GM21619 (cell line): ENCODE data around the gene CARMIL3.

Experiments
- ATAC-seq: cut with Tn5 transposase; IDR thresholded peaks from one replicate; pipeline ENCODE4 v1.9.1; 2021; ENCODE audit not compliant: unreplicated experiment

CARMIL3 gene

DNA sequence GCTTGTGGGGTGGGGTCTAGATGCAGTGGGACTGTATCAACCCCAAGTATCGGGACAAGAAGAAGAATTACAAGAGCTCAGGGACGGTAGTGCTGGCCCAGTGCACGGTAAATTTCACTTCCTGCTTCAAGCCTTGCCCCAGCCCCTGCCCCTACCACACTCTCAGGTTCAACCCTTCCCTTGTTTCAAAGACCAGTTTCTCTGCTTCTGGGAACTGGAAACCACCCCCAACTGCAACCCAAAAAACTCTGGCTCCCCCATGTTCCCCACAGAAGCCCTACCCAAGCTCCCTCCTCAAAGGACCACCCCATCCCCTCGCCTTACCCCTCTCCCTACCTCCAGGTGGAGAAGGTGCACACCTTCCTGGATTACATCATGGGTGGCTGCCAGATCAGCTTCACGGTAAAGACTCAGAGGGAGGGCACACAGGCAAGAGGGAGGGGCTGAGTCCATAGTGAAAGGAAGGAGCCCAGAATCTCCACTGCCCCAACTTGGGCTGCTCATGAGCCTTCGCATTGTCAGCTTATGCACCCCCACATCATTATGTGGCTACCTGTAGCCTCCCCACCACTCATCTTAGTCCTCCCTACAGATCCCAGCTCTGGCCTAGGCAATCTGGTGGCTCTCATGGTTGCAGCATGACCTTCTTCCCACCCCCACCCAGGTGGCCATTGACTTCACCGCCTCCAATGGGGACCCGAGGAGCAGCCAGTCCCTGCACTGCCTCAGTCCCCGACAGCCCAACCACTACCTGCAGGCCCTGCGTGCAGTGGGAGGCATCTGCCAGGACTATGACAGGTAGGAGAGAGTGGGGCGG lies 23.9 kb downstream of the CARMIL3 start:
- peak; percentile 58 for ATAC-seq

DNA sequence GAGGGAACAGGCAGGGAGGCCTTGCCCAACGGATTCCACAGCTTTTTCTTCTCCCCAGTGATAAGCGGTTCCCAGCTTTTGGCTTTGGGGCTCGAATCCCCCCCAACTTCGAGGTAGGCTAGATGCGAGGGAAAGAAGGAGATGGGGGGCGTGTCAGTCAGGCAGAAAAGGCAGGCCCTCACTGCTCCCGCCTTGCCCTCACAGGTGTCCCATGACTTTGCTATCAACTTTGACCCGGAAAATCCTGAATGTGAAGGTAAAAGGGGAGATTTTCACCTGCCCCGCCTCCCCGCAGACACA lies 24.4 kb downstream of the CARMIL3 start:
- ATAC-seq, result no peak

DNA sequence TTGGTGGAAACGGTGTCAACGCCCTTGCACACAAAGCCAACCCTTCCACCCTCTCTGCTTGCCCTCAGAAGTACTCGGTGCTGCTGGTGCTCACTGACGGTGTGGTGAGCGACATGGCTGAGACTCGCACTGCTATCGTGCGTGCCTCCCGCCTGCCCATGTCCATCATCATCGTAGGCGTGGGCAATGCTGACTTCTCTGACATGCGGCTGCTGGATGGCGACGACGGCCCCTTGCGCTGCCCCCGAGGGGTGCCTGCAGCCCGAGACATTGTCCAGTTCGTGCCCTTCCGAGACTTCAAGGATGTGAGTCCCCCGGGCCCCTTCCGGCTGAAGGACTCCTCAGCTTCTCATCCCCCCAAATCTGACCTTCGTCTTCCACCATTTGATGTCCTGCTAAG lies 25.3 kb downstream of the CARMIL3 start:
- ATAC-seq, result no peak

DNA sequence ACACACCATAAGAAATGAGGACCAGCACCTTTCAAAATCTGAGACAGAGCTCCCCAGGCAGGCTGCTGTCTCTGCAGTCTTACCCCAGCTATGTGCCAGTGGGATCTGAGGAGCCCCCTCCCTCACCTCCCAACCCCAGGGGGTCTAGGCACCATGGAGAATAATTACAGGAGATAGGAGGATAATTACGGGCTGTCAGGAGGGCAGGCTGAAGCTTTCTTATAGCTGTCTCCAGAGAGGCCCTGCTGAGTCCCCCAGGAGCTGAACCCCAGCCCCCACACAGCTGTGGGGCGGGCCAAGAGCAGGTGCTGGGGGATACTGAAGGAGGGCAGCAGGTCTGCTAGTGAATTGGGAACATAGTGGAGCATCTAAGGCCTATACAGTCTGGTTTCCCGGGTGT lies 26.3 kb downstream of the CARMIL3 start:
- no peak for ATAC-seq

DNA sequence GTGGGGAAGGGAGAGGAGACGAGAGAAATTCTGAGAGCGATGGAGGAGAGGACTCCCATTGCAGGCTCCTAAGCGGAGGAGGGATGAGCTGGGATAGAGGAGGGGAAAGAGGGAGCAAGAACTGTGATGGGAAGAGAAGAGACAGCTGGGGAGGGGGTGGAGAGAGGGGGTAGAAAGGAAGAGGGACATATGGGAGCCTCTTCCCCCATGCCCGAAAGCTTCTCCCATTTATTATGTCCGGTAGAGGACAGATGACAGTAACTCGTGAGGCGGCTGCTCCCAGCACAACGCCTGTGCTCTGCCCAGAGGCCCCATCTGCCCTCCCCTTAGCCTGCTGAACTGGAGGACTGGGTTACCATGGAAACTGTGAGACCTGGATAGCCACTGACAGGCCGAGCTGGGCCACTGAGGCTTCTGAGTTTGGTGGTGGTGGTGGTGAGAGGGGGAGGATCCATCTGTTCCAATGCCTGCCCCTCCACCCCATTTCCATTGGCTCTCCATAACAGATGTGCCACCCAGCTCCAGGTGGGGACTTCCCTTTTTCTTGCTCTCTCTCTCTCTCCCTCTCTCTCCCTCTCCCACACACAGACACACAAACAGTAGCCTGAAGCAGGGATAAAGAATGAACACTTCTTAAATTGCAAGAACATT lies 27.8 kb downstream of the CARMIL3 start:
- no peak for ATAC-seq

DNA sequence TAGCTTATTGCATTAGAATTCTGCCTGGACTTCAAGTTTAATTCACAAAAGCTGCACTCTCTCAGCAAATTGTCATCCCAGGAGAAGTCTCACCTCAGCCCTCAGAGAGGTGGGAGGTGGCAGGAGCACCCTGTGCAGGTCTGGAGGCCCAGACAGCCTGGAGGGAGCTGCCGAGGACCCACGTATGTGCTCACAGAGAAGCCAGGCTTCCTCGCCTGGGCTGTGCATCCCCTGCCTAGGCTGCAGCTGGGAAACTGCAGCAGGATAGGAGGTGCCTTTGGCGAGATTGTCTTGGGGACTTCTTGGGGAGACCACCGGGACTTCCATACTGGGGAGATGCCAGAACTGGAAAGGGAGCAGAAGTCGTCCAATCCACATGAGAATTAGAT lies 28.3 kb downstream of the CARMIL3 start:
- ATAC-seq, result no peak

DNA sequence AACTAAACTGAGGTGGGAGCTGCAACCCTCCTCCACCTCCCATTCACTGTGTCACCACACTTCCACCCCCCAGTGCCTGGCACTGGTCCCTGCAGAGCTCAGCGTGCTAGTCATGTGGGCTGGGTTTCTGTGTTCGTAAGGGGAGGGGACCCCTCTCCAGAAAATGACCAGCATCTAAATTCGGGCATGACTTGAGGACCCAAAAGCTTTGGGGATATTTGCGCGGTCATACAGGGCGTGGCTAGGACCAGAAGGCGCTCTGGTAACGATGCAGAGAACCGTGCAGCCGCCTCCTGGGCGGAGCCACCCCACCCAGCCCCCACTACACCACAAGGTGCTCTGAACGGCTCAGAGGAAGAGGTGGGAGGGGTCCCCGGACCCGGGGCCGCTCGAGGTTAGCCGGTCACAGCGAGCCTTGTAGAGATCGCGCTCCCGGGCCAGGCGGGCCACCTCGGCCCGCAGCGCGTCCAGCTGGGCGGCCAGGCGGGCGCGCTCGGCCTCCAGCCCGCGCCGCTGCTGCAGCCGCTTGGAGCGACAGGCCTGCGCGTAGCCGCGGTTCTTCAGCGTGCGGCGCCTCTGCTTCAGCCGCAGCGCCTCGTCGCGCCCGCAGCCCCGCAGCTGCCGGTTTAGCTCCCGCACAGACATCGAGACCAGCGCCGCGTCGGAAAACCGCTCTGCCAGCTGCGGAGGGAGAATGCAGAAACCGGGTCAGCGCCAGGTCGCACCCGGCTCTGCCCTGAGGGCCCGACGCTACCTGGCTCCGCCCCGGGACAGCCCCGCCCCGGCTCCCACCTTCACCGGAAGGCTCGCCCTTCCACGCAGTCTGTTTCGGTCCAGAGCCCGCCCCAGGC lies 29.3 kb downstream of the CARMIL3 start:
- ATAC-seq, result peak; percentile 79

DNA sequence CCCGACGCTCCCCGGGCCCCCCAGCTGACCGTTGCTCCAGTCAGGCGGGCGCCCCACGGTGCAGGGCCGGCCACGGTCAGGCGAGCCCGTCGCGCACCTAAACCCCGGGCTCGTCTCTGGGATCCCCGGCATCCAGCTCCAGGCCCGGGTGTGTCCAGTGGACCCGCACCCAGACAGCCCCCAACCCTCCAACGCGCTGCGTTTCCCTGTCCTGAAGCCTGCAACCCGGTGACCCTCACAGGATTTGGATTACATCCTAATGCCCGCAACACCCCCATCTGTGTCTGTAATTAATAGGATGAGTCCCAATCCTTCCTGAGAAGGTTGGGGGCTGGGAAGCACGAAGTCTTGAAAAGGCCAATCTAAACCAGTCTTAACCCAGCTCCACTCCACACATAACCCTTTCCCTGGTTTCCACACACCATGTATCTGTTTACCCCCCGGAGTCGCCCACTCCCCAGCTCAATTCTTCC lies 30.0 kb downstream of the CARMIL3 start:
- ATAC-seq, result no peak

DNA sequence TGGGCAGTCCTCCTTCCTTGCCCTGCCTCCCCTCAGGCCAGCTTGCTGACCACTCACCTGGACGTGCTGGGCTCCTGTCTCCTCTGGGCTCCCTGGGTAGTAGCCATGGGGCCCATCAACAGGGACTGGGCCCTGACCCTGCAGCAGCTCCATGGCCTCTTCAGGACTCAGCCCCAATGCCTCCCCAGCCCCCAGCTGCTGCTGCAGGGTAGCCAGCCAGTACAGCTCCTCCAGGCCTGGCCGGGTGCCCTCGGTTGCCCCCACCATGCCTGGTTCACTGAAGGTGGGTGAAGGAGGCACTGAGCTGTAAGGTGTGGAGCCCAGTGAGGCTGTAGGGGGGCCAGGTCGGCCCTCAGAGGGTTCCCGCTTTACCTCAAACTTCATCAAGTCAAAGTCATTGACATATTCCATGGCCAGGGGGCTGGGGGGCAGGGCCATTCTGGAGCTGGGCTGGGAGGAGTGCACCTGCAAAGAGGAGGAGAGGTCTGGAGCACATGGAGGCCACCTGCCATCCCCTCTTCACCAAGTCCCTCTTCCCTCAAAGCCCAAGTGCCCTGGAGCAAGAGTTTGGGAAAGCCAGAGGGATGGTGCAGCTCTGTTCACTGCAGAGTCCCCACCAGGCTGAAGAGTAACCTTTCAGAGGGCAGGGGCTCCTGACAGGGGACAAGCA lies 30.7 kb downstream of the CARMIL3 start:
- ATAC-seq, result no peak

DNA sequence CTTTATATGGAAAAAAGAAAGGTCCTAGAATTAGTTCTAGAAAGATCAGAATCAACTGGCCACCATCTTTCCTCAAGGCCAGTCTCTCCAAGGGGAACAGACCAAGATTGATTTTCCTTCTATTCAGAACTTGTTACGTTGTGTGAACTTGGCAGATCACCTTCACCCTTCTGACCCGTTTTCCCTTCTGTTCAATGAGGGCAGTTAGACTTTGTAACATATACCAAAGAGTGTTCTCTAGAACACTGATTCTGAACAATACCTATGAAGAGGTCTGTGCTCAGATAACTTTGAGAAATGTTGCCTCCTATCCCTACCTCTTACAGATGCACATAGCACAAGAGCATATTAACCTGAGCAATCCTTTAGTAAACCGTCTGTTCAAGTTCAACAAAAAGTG lies 31.7 kb downstream of the CARMIL3 start:
- no peak for ATAC-seq

DNA sequence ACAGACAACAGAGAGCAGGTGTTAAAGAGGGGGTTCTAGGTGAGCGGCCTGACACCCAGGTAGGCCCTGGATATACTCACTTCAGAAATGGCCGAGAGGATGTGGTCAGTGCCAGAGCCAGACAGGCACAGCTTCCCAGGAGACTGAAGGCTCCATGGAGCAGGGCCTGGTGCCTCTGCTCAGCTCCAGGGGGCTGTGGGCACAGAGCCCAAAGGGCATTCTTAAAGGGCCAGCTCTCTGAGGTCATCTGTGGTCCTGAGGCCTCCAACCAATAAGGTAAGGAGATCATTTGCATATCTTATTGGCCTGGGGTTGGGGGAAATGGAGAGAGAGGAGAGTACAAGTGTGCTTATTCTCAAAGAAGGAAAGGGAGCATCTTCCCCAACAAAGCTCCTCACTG lies 32.6 kb downstream of the CARMIL3 start:
- ATAC-seq, result no peak

DNA sequence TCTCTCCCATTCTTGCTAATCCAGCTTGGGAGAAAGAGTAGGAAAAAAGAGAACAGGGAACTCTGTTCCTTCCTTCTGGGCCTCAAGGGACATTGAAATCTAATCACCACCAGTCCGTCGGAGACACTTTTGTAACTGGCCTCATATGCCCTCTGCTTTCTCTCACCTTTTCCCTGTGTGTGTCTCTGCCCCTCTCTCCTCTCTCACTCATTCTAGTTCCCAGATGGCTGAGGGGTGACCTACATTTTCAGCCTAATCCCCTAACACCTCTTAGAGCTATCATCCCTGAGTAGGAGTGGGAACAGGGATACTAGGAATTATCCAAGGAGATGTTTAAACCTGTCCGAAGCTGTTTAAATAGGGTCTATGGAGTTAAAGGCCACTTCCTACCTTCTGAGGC lies 33.4 kb downstream of the CARMIL3 start:
- ATAC-seq, result no peak

DNA sequence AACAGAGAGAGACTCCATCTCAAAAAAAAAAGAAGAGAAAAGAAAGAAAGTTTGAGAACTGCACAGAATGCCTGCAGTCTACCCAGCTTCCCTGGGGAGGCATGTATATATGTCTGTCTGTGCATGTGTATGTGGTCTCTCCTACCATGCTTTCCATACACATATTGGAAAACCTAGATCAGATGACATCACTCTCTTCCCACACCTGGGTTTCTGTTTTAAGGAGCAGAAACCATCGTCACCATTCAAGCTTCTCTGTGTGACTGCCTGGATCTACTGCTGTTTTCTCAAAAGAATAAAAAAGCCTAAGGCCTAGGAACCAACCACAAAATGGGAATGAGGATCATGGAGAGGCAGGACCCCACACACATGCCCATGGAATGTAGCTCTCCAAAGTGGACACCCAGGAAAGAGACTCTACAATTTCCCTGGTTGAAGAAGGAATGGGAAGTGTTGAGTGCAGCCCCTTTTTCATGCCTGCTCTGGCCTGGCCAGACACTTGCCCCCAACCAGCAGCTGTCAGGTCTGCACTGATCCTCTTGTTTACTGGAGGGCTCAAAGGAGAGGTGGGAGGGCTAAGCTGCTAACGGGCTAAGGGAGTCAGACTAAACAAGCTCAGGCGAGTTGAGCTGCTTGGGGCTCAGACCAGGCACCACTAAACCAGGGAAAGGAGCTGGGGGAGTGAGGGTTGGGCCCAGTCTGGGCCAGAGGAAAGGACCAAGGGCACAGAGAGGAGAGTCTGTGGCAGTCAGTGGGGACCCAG lies 34.6 kb downstream of the CARMIL3 start:
- no peak for ATAC-seq

DNA sequence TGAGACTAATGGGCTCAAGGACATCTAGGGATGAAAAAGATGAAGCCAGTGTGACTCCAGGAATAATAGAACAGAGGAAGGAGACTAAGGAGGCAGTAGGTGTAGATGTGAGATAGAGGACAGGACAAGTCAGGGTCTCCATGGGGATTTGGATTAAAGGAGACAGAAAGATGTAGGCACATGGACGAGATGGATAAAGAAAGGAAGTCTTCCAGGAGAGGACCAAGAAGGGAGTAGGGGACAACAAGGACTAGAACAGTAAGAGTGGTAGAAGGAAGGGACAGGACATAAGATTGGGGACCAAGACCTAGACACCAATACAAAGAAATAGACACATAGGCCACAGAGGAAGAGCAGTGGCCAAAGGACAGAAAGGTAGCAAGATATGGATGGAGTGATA lies 35.2 kb downstream of the CARMIL3 start:
- ATAC-seq, result no peak

DNA sequence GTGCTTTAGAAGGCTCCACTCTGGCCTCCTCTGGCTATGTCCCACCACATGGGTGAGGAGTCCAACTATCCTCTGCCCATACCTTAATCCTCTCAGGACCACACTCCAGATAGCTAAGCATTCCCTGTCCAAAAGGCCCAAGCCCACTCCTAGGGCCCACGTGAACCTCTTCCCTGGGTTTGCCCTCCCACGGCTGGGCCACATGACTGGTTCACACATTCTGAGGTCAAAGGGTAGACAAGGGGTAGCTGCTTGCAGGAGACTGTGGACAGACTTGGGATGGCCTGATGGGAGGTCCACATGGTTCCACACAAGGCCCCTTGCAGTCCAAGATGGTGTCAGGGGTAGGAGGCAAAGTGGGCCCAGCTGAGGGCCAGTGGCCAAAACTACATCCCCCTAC lies 36.3 kb downstream of the CARMIL3 start:
- no peak for ATAC-seq

DNA sequence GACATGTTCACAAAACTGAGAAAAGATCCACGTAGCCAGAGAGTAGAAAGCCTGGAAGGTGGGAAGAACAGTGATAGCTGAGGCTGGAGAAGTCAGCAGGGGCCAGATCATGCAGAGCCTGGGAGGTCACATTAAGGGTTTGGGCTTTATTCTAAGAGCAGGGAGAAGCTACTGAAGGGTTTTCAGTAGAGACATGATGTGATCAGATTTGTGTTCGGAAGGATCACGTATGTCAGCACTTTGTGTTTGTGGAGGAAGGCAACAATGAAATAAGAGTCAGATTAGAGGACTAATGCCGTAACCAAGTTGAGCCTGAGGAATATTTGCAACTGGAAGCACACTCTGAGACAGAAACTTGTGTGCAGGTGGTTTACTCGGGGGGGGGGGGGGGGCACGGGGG lies 38.1 kb downstream of the CARMIL3 start:
- ATAC-seq, result no peak

DNA sequence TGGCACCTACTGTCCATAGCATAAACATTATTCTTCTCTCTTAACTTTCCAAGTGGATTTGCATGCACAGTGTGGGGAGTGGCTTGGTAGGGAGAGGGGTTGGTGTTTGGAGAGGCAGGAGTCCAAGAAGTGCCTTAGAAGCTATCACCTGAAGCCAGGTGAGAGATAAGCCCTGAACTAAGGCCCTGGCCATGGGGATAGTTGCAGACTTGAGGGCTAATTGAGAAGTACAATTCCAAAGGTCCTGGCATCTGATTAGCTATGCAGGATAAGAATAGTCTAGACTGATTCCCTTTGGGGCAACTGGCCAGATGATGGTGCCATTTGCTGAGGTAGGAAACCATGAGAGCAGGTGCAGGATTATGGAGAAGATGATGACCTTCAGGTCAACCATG lies 40.3 kb downstream of the CARMIL3 start:
- ATAC-seq, result no peak

DNA sequence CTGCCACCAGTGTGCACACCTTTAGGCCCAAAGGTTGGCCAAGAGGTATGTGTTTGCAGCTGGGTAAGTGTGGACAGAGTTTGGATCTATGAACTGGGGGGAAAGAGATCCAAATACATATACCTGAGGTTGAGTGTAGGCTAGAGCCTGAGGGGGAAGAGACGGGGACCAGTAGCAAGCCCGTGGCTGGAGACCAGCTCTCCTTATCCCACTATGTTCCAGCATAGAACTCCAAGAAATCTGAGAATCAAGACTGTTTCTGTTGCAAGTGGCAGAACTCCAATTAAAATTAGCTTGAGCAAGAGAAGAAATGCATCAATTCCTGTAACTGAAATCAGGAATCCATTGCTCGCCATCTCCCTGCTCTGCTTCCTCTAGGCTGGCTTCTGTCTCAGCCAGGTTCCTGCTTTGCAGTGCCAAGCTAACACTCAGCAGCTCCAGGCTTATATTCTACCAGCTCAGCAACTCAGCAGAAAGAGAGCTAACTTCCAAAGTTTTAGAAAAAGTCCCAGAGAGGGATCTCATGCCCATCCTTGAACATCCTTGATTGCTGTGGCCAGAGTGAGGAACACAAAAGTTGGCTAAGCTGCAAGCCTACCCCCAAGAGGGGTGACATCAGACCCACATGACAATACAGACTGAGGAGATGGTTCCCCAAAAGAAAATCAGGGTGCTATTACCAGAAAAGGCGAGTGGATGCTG lies 40.8 kb downstream of the CARMIL3 start:
- ATAC-seq, result no peak

DNA sequence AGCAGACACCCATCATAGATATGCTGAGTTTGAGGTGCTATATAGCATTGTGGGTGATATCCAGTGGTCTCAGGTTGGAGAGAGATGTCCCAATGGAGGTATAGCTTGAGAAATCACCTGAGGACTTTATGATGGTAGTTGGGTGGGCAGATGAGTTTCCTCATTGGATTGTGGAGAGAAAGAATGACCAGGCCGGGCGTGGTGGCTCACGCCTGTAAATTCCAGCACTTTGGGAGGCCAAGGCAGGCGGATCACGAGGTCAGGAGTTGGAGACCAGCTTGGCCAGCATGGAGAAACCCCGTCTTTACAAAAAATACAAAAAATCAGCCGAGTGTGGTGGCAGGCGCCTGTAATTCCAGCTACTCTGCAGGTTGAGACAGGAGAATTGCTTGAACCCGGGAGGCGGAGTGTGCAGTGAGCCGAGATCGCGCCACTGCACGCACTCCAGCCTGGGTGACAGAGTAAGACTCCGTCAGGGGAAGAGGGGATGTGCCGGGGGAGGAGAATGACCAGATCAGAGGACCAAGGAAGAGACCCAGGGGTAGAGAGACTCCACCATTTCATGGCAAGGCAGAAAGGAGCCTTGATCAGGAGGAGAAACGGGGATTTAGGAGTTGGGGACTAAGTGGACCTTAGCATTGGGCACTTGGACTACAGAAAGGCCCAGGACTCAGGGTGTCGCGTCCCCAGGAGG lies 41.5 kb downstream of the CARMIL3 start:
- ATAC-seq, result no peak
